Measurements from ENCODE around the gene TEX38.
"Not testable (repeated sequence)": the region's sequence is repeated elsewhere in the genome, so short reads cannot be mapped to it uniquely, and the experiment has no call there.

The TEX38 gene

GRCh38 chr1:46671554-46671953, at the start of gene TEX38:
Gene TEX38, plus strand, starts transcription at chr1:46671854. Its CDS starts 81 bp downstream, at chr1:46671935.
- DNase-seq, result no peak

DNA sequence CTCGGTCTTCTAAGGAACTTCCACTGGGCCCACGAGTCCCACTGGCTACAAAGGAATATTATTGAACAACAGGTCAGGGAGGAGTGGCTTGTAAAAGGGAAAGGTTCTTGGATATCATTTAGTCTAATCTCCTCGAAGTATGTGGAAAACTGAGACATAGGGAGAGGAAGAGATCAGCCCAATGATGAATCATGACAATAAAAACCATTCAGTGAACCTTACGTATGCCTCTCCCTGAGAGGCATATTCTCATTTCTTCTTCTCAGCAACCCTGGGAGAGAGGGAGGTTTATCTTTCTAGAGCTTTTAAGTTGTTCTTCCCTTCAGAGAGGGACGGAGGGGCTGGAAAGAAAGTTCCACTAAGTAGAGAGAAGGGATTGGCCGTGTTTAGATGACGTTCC, 49.7 kb upstream of the TEX38 start:
- no peak for DNase-seq

DNA sequence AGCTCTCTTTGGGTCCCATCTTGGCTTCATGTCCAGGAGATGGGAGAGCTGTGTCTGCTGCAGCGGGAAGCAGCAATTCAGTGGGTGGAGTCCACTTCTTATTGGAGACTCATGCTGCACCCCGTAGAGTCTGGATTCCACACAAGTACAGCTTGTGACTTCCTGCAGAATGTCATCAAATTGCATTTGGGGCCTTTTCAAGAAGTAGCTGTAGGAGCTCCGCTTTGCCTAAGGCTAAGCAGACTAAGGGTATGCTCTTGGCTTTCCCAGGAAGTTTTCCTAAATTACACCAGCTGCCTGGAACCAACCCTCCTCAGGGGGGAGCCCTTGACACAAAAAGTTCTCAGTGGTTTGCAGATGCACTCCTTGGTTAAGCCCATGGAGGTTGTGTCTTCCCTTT, 49.3 kb upstream of the TEX38 start:
- DNase-seq, result peak; percentile 18

DNA sequence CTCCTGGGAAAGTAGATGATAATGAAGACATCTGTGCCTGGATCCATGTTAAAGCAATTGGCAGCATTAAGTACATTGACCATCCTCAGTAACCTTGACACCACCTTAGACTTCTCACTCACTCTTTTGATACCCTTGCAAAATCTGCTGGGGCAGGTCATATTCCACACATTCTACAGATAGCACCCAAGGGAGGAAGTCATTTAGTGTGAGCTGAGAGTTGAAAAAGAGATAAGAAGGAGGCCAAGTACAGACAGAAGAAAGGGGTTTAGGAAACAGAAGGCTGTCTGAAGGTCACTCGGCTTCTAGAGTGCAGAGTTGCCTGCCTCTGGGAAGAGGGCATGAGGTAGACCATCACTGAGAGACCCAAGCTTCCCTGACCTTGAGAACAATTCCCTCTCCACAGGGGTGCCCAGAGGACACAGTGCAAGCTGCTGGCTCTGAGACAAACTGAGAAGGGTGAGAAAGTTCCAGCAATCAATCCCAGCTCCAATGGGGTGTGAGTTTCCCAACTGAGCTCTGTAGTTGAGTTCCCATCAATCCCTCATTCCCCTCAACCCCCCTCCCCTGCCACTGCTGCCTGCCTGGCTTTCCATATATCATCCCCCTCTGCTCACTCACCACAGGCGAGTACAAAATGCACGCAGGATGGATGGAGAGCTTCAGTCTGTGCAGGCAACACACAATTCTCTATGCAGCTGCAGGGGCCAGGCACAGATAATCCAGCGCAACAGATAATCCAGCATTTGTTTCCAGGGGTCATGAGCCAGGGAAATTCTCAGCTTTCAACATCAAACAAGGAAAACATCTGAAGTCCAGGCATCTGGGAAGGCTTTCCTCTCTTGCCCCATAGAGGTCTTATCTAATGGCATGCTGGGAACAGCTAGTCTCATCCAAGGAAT, 47.7 kb upstream of the TEX38 start:
- DNase-seq, result no peak

DNA sequence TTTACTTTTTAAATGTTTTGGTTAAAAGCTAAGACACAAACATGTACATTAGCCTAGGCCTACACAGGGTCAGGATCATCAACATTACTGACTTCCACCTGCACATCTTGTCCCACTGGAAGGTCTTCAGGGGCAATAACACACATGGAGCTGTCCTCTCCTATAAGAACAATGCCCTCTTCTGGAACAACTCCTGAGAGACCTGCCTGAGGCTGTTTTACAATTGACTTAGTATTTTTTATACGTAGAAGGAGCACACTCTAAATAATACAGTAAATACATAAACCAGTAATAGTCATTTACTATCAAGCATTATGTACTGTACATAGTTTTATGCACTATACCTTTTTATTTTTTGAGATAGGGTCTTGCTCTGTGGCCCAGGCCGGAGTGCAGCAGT, 40.9 kb upstream of the TEX38 start:
- DNase-seq, result no peak

GRCh38 chr1:46635205-46635604, 36.4 kb upstream of the TEX38 start:
- DNase-seq, result no peak

DNA sequence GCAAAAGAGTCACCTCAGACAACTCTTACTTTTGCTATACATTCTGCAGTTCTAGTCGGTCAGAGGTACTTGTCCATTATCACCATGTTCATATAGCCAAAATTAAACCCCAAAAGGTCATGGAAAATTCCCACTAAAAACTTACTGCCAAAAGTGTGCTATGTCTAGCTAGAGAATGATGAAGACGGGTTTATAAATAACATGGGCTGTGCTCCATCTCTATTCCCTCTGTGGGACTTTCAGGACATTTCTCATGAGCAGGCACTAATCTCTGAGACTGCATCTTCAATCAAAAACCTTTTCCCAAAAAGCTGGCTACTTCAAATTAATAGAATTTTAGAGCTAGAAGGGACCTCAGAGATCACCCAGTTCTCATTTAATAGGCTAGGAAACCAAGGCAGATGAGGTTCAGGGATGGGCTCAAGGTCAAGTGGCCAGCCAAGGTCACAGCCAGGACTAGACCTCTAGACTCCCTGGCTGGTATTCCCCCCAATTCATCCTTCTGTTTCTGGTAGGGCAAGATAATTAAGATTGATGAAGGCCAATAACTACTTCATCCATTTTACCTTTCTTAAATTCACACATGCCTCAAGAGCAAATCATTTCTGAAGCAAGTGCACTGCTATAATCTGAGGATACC, 34.1 kb upstream of the TEX38 start:
- no peak for DNase-seq

- no peak for DNase-seq
These were observed 32.7 kb upstream of the TEX38 start for GRCh38 chr1:46638921-46639320.

GRCh38 chr1:46639547-46639946, 32.1 kb upstream of the TEX38 start:
- no peak for DNase-seq

DNA sequence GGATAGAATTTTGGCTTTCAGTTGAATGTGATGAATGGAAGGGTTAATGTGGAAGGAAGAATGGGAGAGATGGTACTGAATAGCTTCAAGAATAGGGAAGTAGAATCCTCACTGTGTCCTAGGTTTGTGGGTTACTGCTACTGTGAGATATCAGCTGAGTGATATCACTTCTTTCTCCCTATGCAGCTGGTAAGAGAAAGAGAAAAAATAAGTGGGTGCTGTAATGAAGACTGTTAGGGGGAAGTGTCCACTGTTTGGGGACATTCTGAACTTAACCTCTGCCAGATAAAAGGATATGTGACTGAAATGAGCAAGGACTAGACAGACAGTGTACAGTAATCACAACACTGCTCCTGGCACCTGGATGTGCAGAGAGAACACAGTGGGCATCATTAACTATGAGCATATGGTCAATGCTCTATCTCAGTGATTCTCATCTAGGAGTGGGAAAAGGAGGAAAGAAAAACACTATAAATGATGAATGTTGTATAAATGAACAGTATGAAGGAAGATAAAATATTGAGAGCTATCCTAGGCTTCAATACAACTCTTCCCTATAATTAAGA, 29.5 kb upstream of the TEX38 start:
- DNase-seq, result no peak

DNA sequence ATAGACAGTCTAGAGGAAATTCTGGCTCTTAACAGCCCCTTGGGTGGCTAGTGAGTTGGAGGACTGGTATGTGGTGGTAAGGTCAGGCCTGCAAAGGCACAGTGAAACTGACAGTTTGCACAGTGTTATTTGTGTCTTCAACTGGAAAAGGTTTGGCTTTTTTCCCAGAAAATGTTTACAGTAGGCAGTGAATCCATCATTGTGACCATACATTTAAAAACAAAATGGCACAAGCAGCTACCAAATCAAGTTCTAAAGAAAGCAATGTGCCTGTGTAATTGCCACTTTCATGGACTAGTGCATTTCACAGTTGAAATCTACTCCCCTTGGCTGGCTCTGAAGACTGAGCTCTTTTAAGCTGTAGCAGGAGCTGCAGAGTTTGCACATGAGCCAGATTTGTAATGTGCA, 28.3 kb upstream of the TEX38 start:
- DNase-seq, result no peak

DNA sequence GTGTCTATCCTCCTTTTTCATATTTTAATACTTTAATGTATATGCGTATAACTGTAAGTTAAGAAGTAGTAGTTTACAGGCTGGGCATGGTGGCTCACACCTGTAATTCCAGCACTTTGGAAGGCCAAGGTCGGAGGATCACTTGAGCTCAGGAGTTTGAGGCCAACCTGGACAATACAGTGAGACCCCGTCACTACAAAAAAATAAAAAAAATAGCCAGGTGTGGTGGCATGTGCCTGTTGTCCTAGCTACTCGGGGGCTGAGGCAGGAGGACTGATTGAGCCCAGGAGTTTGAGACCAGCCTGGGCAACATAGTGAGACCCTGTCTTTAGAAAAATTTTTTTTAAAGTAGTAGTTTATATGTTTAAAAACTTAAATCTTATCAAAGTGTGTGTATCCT, 25.8 kb upstream of the TEX38 start:
- no peak for DNase-seq

- no peak for DNase-seq
These were observed 25.3 kb upstream of the TEX38 start for GRCh38 chr1:46646331-46646730.

DNA sequence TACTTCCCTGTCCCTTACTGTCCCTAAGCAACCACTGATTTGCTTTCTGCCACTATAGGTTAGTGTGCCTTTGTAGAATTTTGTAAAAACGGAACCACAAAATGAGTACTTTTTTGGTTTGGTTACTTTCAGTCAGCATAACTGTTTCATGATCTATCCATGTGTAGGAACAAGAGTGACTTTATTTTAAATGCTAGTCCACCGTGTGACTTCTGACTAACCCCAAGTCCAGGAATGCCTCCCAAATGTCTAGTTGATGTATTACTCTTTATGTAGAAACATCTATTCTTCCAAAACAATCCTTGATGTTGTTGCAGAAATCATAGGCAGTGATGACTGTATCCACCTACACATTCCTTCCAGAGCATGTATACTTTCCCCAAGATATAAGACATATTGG, 24.8 kb upstream of the TEX38 start:
- DNase-seq, result no peak

GRCh38 chr1:46647611-46648010, 24.0 kb upstream of the TEX38 start:
- no peak for DNase-seq

GRCh38 chr1:46649764-46650163, 21.9 kb upstream of the TEX38 start:
- no peak for DNase-seq

DNA sequence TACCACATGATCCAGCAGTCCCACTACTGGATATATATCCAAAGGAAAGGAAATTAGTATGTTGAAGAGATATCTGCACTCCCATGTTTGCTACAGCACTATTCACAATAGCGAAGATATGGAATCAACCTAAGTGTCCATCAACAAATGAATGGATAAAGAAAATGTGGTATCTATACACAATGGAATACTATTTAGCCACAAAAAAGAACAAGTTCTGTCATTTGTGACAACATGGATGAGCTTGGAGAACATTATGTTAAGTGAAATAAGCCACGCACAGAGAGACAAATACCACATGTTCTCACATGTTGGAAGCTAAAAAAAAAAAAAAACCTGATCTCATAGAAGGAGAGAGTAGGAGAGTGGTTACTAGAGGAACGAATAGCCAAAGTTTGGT, 21.2 kb upstream of the TEX38 start:
- DNase-seq, result no peak

GRCh38 chr1:46651152-46651551, 20.5 kb upstream of the TEX38 start:
- not testable (repeated sequence) for DNase-seq

- DNase-seq, result no peak
These were observed 19.1 kb upstream of the TEX38 start for GRCh38 chr1:46652321-46653100.

GRCh38 chr1:46653405-46653958, 18.2 kb upstream of the TEX38 start:
- no peak for DNase-seq

- no peak for DNase-seq
These were observed 17.6 kb upstream of the TEX38 start for GRCh38 chr1:46654012-46654411.

GRCh38 chr1:46654698-46655097, 17.0 kb upstream of the TEX38 start:
- DNase-seq, result not testable (repeated sequence)

GRCh38 chr1:46655848-46656247, 15.8 kb upstream of the TEX38 start:
- DNase-seq, result no peak
